HG03108 (cell line): Measurements from ENCODE around the gene NFIX.

ENCODE experiments used
- ATAC-seq: cut with Tn5 transposase; IDR thresholded peaks from one replicate; pipeline ENCODE4 v1.9.1; 2021; ENCODE audit warnings: moderate library complexity; ENCODE audit not compliant: unreplicated experiment

NFIX gene

GRCh38 chr19:12987190-12987589 lies 8.1 kb upstream of the NFIX start:
- no peak for ATAC-seq

DNA sequence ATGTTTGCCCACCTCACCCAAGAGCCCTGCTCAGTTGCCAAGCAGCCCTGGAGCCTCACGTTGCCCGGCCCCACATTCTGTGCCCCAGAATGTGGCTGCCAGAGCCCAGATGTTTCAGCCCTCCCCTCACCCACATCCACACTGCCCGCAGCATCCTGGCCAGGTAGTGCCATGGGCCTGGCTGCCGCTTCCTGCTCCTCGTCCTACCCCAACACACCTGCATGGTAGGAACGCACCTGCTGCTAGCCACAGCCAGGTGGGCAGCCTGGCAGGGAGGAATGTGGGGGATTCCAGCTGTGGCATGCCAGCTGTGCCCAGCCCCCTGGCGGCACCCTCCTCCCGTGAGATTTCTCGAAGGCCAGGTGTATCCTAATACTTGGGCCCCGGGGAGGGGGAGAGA lies 7.5 kb upstream of the NFIX start:
- ATAC-seq = no peak

DNA sequence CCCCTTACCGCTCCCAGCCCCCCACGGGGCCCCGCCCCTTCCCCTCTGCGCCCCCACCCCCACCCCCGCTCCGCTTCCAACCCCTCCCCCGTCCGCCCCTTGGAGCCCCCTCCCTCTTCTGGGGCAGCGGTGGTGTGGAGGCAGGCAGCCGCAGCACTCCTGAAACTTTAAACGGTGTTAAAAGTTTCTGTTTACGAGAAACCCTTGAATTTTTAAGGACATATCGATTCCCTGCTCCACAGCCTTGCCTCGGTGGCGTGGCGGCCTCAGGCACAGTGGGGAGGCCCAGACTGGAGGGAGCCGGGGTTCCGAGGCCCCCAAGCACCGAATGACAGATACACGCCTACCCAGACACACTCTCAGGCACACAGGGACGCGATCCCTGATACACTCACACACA lies 4.8 kb upstream of the NFIX start:
- ATAC-seq = no peak

DNA sequence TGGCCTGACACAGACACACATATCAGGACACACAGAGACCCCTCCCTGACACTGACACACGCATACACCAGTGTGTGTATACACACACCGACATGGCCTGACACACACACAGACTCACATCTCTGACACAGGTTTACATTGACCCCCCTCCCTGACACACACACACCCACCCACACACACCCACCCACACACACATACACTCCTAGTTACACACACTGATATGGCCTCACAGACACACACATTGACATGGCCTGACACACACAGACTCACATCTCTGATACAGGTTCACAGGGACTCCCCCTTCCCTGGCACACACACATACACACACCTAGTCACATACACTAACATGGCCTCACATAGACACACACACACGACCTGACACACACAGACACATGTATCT lies 4.4 kb upstream of the NFIX start:
- no peak for ATAC-seq

GRCh38 chr19:12991296-12991695 lies 4.0 kb upstream of the NFIX start:
- no peak for ATAC-seq

- ATAC-seq = no peak
These were observed 2.5 kb upstream of the NFIX start for GRCh38 chr19:12992729-12993128.

GRCh38 chr19:12993562-12993961 lies 1.7 kb upstream of the NFIX start:
- no peak for ATAC-seq

DNA sequence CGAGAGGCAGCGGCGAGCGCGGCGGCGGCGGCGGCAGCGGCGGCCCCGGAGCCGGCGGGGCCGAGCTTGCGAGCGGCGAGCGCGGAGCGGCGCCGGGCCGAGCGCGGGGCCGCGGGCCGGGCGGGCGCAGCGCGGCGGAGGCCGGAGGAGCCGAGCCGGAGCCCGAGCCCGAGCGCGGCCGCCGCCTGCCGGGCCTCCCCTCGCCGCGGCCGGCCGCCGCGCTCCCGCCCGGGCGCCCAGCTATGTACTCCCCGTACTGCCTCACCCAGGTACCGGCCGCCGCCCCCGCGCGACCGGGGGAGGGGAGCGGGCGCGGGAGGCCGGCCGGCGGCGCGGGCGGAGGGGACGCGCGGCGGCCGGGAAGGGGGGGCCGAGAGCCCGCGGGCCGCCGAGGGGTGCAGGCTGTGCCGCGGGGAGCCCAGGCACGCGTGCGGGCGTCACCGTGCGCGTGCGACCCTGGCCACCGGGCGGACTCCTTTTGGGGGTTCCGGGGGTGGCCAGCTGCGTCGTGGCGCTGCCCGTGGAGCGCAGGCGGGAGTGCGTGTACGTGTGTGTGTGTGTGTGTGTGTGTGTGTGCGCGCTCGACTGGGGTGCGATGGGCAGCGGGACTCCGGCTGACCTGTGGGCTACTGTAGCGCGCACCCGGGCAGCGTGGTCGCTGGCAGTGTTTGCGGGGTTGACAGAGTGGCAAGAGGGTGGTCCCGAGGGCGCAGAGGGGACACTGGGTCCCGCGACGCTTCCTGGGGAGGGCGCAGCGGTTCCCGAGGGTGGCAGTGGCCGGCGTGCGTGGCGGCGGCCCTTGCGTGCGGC lies 526 bp downstream of the NFIX start:
- no peak for ATAC-seq

- ATAC-seq = no peak
These were observed 1.3 kb downstream of the NFIX start for GRCh38 chr19:12996406-12997094.

DNA sequence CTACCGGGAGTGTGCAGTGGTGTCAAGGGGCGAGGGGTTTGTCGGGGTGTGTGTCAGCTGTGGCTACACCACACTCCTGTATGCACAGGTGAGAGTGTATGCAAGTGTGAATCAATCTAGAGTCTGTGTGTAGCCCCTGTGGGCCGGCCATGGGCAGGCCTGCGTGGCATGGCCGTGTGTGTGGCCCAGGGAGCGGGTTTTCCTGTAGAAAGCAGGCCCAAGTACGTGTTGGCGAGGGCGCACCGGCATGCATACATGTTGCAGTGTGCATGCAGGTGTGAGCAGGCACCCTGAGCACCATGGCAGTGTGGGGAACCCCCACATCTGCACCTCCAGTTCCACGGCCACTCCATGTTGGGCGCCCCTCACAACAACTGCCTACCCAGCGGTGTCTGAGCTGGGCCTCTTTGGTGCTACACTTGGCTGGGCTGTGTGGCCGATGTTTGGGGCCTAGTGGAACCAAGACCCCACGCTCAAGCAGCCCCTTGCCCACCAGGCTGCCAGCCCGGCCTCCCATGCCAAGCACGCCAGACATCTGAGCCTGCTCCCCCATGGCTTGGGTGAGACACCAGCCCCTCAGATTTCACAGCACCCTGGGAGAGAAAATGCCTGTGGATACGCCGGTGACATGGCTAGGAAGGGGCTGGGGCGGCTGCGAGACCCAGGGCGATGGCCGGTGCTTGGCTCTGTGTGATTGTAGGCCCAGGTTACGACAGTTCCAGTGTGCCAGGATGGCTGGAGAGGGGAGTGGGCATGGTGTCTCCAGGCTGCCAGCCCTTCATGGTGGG lies 2.1 kb downstream of the NFIX start:
- ATAC-seq = no peak

GRCh38 chr19:12997967-12998940 lies 3.0 kb downstream of the NFIX start:
- ATAC-seq = no peak

GRCh38 chr19:13001166-13001501 lies 5.9 kb downstream of the NFIX start:
- no peak for ATAC-seq

DNA sequence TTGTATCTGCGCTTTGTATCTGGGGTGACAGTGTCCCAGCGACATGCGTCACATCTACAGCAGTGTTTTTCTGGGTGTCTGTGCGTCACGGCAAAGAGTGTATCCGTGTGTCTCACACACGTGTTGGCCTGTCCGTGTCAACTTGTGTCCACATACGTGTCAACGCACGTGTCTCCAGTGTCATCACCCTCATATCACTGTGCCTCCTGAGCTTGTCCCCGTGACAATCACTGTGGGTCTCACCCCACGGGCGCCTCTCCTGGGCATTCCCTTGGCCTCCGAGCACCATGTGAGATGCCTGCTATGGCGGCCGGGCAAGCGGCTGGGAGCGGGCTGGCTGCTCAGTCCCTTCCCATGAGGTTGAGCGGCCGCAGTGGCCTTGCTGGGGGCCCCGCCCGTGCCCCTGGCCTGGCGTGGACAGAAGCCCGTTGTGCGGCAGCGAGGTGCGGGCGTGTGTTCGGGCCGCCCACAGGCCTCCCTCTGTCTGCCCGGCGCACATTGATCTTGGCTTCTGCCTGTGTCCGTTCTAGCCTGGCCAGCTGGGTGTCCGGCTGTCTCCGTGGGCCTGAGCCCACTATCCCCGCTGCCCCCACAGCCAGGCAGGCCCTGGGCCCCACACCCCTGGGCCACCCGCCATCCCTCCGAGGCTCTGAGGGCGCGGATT lies 6.4 kb downstream of the NFIX start:
- no peak for ATAC-seq

- no peak for ATAC-seq
These were observed 7.1 kb downstream of the NFIX start for GRCh38 chr19:13002166-13002898.

DNA sequence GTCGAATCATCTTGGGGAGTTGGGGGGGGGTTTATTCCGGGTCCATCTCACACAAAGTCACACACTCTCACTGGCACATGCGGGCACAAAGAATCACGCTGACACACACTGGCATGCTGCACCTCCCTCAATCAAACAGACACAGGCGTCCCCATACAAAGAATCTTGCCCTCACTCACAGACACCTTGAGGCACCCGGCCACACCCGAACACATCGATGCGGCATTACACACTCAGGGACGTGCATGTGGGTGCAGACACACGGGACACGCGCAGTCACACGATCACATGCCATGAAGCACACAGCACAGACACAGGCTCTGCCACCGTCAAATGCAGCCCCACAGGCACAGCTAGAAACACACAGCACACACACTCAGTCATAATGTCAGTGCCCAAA lies 7.8 kb downstream of the NFIX start:
- ATAC-seq = no peak

DNA sequence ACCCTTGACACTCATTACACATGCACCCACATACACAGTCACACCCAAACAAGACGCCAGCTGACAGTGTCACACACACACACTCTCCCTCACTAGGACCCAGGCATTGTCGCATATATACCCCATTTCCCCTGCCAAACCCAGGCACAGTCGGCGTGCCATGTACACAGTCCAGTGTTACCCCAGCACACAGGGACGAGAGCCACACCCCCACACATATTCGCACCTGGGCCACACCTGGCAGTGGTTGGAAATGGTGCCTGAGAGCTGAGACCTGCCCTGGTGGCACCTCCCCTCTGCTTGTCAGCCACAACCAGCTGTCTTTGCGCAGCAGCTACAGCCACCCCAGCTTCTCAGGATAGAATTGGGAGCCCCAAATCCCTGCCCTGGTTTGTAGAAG lies 9.0 kb downstream of the NFIX start:
- ATAC-seq = no peak

DNA sequence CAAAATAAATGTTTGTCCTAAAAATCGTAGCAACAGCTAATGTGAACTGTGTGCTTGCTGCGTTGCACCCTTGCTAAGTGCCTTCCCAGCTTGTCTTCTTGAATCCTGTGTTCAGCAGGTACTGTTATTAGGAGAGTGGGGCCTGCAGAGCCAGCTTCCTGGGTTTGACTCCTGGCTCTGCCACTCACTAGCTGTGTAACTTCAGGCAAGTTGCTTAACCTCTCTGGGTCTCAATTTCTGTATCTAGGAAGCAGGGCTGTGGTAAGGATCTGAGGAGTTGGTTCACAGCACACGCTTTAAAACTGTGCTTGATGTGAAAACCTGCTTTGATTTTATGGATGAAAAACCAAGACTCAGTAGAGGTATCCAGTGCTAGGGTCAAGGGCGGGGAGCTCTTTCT lies 10.0 kb downstream of the NFIX start:
- no peak for ATAC-seq

DNA sequence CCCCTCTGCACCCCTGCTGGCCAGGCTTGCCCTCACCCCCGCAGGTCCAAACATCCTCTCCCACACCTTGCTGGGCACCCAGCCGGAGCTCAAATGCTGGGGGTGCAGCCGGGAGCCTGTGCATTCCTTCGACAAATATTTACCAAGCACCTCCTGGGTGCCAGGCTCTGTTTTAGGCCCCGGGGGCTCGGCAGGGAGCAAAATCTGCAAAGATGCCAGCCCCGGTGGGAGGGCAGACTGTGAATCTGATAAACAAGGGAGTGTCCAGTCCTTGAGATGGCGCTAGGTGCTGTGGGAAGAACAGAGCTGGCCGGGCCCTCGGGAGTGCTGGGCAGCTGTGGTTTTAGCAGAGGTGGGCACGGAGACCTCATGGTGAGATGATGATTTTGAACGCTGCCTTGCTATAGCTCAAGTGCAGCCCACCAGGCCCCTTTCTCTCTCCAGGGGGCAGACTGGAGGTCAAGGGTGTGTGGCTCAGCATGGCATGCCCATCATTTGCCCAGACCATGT lies 10.6 kb downstream of the NFIX start:
- no peak for ATAC-seq
